RPMI8226 (cell line): ENCODE results near the gene C1orf35.

Experiments
- DNase-seq: peaks from one replicate; pipeline ENCODE4 v3.0.0-alpha.2; 2015

C1orf35 gene

DNA sequence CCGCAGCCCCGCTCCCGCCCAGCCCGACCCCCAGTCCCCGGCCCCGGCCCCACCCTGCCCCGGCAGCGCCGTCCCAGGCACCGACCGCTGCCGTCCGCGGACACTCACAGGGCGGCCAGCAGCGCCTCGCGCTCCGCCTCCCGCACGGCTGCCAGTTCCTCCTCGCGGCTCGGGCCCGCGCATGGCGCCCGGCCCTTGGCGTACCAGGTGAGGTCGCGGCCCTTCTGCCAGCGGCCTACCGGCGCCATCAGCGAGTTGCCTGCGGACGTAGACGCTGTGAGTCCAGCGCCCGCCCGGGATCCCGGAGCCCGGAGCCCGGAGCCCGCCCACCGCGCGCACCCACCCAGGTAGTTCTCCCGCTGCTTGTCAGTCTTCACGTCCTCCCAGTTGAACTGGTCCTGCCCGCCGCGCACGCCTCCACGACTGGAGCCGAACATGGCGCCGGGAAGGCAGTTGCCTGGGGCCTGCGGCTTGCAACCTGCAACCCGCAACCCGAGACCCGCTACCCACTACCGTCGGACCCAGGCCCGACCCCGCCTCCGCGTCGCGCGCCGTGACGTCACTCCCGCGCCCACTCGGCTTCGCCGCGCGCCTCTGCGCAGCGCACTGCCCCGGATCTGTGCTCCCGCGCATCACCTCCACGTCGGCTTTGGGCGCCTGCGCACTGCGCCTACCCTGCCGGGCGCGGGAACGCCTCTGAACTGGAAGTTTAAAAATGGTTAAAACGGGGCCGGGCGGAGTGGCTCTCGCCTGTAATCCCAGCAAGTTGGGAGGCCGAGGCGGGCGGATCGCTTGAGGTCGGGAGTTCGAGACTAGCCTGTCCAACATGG is at the start of gene C1orf35:
Gene C1orf35, minus strand, starts transcription at position 535 of the 830 bp plus-strand sequence. Its CDS starts 98 bp downstream, at position 437.
- DNase-seq = peak; percentile 99

DNA sequence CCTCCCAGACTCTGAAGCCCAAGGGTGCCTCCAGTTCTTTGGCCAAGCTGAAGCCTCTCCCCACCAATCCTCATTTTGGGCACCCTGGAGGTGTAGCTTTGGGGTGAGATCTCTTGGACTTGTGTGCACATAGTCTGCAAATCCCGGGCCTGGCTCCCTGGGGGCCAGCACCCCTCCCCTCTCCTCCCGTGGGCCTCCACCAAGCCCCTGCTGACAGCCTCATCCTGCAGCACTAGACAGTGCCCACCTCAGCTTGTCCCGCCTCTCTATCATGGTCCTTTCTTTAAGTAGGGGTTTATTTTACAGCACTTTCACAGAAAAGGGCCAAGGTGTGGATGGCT is 49.8 kb upstream of the C1orf35 start:
- DNase-seq = no peak

DNA sequence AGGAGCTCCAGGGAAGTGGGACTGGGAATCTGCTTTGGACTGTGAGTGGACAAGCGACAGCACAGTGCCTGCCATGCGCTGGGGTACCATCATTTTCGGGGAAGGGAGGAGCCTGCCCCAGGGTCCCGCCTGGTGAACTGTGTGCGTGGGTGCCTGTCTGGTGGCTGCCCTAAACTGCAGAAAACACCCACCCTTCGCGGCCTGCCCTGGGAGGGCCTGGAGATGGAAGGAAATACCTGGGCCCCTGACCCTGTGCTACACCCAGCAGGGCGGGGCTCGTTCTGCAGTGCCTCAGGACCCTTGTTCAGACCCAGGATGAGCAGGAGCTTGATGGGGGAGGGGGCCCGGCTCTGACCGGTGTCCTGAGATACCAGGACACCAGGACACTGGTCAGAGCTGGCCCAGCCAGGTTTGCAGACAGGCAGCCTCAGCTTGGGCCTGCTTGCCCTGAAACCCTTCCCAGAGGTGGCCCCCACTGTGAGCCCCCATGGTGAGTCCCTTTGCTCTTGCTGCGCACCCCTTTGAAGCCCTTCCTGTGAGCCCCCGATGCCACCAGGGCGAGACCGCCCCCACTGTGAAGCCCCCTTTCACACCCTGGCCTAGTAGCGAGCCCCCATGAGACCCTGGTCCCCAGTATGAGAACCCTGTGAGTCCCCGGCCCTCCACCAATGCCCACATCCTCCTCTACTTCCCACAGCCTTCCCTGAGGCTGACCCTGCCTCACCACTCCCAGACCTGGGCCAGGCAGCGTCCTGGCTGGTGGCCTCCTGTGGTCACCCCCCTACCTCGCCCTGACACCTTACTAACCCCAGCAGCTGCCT is 49.2 kb upstream of the C1orf35 start:
- DNase-seq = no peak

DNA sequence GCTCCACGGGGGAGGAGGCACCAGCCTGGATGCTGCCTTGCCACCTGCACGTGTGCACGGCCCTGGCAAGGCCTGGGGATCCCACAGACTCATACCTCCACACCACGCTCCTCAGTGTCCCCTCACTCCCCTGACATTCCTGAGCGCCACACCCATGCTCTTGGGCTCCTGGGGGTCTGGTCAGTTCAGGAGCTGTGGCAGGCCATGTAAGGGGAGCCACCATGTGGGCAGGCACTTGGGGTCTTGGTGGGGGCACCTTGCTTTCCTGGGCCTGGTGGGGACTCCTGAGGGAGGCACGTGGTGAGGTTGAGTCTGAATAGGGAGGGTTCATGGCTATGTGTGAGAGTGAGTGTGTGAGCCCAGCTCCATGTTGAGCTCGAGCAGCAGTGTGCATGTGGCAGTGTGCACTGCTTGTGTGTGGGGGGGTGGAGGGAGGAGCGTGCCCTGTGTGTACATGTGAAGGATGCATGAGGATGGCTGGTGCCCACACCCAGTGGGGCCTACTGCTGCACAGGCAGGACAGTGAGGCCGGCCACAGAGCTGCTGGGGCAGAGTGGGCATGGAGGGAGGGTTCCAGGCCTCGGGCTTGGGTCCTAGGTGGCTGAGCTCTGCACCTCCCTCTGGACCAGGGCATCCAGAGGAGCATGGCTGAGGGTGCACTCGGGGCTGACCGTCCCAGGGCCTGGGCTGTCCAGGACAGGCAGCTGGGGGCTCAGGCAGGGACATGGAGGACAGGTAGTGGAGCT is 48.2 kb upstream of the C1orf35 start:
- DNase-seq = no peak

DNA sequence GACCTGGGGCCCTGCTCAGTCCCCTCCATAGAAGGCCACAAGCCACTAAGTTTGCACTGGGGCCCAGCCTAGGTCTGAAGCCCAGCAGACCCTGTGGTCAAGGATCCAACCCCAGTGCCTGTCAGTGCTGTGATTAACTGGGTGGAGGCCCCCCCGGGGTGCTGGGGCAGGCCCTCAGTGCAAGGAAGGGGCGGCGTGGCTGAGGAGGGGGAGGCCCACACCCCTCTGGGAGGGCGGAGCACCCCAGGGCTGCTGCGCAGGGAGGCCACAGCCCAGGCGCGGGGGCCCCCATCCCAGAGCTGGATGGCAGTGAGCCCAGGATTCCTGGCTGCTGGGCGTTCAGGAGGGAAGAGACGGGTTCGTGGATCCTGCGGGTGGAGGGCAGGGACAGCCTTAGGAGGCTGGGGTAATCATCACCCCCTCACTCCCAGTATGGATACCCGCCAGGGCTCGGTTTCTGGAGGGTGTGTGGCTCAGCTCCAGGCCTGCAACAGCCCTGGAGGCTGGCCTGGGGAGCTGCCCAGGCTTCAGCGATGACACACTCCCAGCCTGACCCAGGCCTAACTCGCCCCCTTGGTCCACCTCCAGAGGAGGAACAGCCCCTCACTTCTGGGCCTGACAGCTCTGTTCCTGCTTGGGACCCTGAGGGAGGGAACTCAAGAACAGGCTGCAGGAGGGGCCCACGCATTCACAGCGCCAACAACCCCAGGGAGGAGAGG is 47.5 kb upstream of the C1orf35 start:
- DNase-seq = no peak

DNA sequence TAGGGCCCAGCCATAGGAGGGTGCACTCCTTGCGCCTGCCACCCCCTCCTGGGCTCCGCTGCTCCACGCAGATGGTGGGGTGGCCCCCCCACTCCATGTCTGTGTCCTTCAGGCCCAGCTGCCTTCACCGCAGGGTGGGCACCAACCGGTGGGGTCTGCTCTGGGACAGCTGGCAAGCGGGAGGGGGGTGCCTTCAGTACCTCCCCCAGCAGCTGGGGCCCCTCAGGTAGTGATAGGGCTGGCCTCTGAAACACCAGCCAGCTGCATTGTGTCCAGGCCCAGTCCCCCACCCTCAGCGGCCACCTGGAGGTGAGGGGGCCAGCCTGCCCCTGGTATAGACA is 47.0 kb upstream of the C1orf35 start:
- DNase-seq = no peak

DNA sequence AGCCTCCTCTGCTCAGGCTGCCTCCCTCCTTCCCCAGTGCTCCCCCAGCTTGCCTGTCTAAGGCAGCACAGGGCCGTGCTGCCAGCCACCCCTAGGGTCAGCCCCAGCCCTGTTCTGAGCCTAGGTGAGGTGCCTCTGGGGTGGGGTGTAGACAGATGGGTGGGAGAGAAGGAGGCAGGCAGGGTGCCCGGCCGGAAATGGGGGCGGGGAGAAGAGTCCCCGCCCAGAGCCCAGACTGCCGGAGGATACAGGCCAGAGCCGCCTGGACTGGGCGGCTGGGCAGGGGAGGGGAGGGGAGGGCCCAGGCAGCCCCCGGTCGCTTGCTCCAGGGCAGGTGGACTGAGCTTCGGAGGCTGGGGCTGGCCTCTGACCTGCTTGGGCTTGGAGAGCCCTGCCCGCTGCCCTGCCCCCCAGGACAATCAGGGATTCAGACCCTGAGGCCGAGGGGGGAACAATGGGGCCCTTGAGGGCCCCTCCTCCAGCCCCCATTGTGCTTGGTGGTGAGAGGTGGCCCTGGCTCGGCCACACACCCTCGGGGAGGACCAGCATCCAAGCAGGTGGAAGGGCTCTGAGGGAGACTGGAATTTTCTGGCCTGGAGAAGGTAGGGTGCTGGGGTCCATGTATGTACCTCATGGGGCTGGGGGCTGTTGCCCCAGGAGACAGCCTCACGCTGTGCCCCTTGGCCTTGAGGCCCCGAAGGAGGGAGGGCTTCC is 46.4 kb upstream of the C1orf35 start, which contains the start of gene GJC2:
Gene GJC2, plus strand, starts transcription at position 525 of the 714 bp plus-strand sequence. CDS start 7,829 bp downstream, outside the sequence.
- no peak for DNase-seq

DNA sequence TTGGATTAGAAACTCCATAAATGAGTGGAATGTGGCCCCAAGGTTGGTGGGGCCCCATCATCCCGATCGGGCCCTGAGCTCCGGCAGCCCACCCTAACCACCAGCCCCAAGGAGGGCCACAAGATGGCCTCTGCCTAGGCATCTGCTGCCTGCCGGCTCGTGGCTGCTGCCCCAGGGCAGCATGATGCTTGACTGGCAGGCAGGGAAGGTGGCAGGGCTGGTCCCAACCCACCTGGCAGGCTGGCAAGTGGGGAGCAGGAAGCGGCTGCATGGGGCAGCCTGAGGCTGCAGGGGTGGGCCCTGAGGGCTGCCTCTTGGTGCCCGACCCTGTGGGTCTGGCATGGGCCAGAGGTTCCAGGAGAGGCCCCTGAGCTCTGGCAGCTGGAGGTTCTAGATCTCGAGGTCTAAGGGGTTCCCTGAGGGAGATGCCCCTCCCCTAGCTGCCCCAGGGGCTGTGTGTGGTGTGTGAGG is 45.8 kb upstream of the C1orf35 start:
- DNase-seq = no peak

DNA sequence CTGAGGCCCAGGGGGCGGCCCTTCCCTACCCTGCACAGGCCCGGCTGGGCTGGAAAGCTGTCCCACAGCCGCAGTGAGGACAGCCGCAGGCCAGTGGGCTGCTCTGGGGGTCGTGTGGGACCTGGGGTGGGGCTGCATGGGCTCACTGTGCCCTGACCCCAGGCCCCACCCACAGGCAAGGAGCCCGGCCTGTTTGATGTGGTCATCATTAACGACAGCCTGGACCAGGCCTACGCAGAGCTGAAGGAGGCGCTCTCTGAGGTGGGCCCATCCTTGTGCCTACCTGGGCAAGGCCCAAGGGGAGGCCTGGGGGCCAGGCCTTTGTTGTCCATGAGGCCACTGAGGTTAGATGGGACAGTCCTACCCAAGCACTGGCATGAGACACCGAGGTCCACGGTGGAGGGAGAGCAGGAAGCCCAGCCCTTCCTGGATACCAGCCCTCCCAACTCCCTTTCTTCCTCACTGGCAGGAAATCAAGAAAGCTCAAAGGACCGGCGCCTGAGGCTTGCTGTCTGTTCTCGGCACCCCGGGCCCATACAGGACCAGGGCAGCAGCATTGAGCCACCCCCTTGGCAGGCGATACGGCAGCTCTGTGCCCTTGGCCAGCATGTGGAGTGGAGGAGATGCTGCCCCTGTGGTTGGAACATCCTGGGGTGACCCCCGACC is 45.2 kb upstream of the C1orf35 start:
- DNase-seq = no peak

DNA sequence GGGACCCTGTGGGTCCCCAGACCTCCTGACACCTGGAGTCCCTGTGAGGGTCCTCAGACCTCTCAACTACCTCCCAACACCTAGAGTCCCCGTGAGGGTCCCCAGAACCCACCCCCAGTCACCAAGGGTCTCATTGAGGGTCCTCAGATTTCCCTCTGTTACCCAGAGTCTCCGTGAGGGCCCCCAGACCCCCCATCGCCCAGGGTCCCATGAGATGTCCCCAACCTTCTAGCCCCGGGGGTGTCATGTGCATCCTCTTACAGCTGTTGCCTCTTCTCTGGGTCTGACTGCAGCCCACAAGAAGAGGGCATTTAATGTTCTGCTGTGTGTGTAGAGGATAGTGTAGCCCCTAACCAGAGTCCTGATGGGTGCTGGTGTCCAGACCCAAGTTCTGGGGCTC is 44.6 kb upstream of the C1orf35 start:
- no peak for DNase-seq

DNA sequence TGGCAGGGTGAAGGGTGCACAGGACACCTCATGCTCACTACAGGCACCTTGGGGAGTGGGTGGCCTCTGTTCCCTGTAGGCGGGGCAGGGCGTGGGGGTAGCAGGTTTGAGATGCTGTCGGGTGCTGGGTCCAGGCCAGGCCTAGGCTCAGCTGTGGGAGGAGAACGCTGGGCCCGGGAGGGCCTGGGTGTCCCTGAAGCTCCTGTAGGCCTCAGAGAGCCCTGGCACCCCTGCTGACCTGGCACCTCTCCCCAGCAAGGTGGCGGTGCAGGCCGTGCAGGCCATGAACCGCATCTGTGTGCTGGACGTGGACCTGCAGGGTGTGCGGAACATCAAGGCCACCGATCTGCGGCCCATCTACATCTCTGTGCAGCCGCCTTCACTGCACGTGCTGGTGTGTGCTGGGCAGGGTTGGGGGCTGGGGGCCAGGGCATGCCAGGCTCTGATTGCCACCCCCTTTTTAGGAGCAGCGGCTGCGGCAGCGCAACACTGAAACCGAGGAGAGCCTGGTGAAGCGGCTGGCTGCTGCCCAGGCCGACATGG is 44.1 kb upstream of the C1orf35 start:
- DNase-seq = no peak

DNA sequence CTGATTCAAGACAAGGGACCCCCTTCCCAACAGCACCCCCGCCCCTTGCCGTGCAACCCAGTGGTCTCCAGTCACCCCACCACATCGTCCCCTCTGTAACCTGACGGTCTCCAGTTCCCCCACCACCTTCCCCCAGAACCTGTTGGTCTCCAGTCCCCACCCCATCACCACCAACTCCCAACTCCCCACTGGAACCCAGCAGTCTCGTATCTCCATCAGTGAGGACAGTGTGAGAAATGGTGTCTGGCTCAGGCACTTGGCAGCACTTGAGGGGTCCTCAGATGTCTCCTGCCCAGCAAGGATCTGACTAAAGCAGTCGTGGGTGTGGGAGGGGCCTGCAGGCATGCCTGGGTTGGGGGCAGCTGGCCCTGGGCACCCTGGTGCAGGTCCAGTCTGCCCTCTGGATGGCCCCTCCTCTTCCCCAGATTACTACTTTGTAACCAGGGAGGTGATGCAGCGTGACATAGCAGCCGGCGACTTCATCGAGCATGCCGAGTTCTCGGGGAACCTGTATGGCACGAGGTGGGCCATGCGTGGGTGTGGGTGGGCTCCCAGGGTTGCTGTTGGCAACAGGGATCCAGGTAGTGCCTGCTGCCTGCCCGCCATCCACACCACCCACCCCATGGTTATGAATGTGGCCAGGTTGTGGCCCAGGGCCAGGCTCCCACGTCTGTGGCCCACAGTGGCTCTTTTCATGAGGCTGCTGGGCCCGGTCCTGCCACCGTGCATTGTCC is 43.5 kb upstream of the C1orf35 start:
- DNase-seq = no peak

DNA sequence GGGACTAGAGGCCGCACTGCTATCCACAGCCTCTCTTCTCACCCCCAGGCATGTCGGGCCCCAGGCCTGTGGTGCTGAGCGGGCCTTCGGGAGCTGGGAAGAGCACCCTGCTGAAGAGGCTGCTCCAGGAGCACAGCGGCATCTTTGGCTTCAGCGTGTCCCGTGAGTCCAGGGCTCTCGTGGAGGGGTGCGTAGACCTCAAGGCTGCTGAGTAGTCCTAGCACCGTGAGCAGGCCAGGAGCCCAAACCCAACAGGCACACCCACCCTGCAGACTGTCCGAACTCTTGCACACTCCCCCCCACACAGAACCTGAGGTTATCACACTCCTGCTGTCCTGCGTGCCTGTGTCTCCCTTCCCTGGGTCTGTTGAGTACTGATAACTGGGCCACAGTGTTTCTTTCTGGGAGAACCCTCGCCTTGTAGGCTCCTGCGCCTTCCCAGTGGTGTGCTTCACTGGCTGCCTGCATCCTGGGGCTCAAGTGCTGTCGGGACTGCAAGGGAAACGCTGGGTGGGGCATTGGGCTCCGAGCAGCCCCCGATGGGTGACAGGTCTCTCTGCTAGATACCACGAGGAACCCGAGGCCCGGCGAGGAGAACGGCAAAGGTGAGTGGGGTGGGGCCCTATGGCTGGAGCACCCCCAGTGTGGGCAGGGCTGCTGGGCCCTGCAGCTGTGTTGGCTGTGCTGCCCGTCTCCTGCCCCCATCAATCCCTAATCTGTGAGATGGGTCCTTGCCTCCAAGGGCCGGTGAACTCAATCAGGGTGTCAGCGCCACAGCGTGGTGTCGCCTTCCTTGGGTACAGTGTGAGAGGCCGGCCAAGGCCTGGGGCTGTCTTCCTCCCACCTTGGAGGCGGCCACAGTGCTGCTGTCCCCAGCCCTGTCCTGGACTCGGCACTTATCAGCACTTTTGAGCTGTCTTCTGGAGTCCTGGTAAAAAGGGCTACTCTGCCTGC is 42.6 kb upstream of the C1orf35 start:
- DNase-seq = no peak

DNA sequence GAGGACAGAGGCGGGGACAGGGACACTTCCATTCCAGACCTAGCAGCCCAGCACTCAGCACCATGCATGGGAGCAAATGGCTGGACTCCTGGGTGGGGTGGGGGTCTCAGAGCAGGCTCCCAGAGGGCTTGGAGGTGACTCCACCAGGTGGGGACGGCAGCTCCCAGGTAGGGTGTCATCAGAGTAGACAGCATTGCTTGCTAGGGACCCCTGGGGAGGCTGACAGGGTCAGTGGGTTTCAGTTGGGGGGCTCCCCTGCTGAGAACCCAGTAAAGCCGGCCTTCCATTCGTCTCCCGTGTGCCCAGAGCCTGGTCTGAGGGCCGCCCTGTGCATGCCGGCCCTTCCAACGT is 41.8 kb upstream of the C1orf35 start:
- DNase-seq = no peak

DNA sequence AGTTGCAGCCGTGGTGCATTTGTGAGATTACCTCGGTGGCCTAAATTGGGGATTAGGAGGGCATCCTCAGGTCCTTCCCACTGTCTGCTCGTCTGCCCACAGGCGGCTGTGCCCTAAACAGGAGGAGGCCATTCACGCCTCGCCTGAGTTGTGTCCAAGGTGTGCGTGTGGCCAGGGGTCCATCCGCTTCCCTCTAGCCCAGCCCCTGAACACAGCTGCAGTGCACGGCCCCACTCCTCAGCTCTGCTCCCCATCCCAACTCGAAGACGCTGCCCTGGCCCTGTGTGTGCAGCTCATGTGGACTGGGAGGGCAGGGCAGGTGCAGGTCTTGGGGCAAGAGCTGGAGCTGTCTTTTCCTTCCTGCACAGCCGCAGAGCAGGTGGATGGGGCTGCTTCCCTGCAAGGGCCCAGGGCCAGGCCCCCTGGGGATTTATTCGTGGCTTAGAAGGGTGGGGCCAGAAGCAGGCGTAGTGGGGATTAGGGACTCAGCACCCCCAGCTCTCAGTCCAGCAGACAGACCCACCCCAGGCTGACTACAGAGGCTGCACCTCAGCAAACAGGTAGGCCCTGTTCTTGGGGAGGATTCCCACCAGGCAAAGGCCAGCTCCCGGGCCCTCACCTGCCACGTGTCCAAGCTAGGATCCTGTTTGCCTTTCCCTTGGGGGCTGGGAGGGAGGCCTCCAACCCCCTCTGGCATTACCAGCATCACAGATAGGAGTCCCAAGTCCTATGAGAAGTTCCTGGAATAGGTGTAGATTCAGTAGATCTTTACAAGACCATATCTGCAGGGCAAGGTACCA is 41.3 kb upstream of the C1orf35 start:
- no peak for DNase-seq

DNA sequence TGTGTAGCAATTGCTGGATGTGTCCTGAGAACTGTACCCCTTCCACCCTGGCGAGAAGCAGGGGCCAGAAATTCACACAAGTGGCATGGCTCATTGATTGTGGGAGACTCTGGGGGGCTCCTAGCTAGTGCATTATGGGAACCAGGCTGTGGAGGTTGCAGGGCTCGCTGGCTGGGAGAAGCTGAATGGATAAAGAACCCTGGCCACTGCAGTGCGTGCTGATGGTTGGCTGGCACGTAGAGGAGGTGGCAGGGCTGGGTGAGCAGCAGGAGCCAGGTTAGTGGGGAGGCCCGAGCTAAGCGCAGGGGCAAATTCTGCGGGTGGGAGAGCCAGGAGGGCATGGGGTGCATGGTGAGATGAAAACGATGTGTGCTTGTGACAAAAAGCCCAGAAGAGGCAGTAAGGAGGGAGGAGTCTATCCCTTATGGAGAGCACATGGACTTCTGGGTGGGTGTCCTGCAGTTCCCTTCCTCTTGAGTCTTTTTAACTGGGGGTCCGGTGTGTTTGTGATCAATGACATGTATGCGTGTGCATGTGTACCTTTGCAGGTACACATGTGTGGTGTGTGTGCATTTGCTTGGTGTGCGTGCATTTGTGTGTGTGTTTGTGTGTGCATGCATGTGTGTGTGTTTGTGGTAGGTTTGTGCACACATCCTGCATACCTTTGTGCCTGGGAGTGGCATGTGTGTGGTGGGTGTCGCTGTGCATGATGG is 40.5 kb upstream of the C1orf35 start:
- no peak for DNase-seq

DNA sequence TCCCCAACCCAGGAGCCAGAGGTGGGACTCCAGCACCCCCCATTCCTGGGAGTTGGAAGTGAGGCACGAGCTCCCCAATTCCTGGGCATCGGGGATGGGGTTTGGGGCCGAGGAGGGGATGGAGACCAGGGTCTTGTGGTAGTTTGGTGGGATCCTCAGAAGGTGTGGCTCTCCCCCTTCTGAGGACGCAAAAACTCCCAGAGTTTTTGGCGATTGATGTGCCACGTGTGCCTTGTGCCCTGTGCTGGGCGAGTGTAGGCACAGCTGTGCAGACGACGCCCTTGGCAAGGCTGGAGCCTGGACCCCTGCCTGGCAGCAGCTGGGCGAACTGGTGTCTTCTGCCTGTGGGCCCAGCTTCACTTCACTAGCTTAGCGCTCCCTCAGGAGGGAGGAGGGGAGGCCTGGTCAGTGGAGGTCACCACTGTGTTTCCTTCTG is 39.6 kb upstream of the C1orf35 start:
- DNase-seq = no peak
